PFSK-1 (cell line): ENCODE measurements around the gene CMIP.

Source experiments
- POLR2AphosphoS5 ChIP-seq: IDR thresholded peaks from 2 replicates; pipeline ENCODE4 v1.6.1; 2012; ENCODE audit warnings: low read depth, mild to moderate bottlenecking, control low read depth, low read length, moderate library complexity
- REST ChIP-seq, 2 experiments: IDR thresholded peaks; 2 replicates each; pipeline versions ENCODE4 v1.6.1 to v1.8.0; 2011 to 2012; ENCODE audit warnings: low read depth in 2 of 2, low read length in 2 of 2, control low read depth in 1 of 2, inconsistent platforms in 1 of 2, mild to moderate bottlenecking in 1 of 2, moderate library complexity in 1 of 2; ENCODE audit not compliant: insufficient read depth in 1 of 2

- TF ChIP-seq REST (IDR thresholded peaks at IDR 0.05; ENCODE audit: insufficient read depth in 1 of 2, low read depth in 2 of 2, low read length in 2 of 2) (no peak), POLR2AphosphoS5 (no peak)
These were observed 9.5 kb upstream of the CMIP start for GRCh38 chr16:81435103-81435502.
